HCT116 (cell line): ENCODE measurements around the gene BAD.

Experiments used
- CEBPB ChIP-seq: IDR thresholded peaks from 2 replicates; pipeline ENCODE4 v1.6.1; 2012; ENCODE audit warnings: low read depth
- CTCF ChIP-seq, 3 experiments: fragments of 200-600 bp in 1 of 3; sonication (generic) in 1 of 3; IDR thresholded peaks in 2 of 3; conservative IDR thresholded peaks in 1 of 3; 2 replicates each; pipeline ENCODE4 v1.5.1; 2012 to 2017; ENCODE audit warnings: low read depth in 2 of 3, low read length in 2 of 3, antibody characterized with exemption in 1 of 3, borderline replicate concordance in 1 of 3, control low read depth in 1 of 3, mild to moderate bottlenecking in 1 of 3, mixed read lengths in 1 of 3, mixed run types in 1 of 3, moderate library complexity in 1 of 3; ENCODE audit not compliant: insufficient read depth in 1 of 3
- EGR1 ChIP-seq: IDR thresholded peaks from 2 replicates; pipeline ENCODE4 v1.6.1; 2012; ENCODE audit warnings: low read depth
- ELF1 ChIP-seq: IDR thresholded peaks from 2 replicates; pipeline ENCODE4 v1.6.1; 2012; ENCODE audit warnings: low read depth, borderline replicate concordance
- EZH2phosphoT487 ChIP-seq: fragments of 200-600 bp; IDR thresholded peaks from 2 replicates; pipeline ENCODE4 v1.6.1; 2018; ENCODE audit warnings: antibody characterized with exemption, borderline replicate concordance
- POLR2A ChIP-seq: IDR thresholded peaks from 2 replicates; pipeline ENCODE4 v1.7.0; 2011; ENCODE audit warnings: borderline replicate concordance; ENCODE audit not compliant: insufficient read depth, insufficient read length; ENCODE audit errors: extremely low read depth
- POLR2AphosphoS5 ChIP-seq: IDR thresholded peaks from 2 replicates; pipeline ENCODE4 v1.6.1; 2011; ENCODE audit warnings: mild to moderate bottlenecking, low read depth, low read length, moderate library complexity
- RAD21 ChIP-seq: IDR thresholded peaks from 2 replicates; pipeline ENCODE4 v1.6.1; 2012; ENCODE audit warnings: low read depth, mild to moderate bottlenecking
- YY1 ChIP-seq: IDR thresholded peaks from 2 replicates; pipeline ENCODE4 v1.6.1; 2011; ENCODE audit warnings: low read length, low read depth, moderate library complexity, mild to moderate bottlenecking; ENCODE audit not compliant: insufficient replicate concordance; ENCODE audit errors: extremely low read depth
- TF ChIP-seq, protein P1 (sequence below): IDR thresholded peaks from 2 replicates; pipeline ENCODE4 v1.6.1; 2012

DNA sequence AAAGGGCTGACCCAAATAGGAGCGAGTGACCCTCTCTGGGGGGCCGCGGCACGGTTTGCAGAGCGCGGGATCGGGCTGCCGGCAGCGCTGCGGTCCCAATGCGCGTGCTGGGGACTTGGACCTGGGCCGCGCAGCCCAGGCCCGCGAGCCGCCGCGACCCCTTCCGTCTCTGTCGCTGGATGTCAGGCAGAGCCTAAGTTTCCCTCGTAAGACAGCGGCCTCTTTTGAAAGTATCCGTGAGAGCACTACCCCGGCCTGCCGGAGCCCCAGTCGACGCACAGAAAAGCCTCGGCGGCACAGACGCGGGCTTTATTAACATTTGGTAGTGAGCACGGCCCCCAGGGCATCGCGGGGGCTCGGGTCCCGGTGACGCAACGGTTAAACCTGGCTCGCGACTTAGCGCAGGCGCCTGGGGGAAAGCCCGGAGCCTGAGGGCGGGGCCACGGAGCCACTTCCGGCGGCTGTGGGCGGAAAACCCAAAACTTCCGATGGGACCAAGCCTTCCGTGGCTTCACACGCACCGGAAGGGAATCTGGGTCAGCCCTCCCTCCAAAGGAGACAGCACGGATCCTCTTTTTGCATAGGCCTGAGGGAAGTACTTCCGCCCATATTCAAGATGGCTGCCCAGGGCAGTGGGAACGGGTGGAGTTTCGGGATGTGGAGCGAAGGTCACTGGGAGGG lies 14.8 kb downstream of the BAD start:
- TF ChIP-seq CTCF (IDR thresholded peaks at IDR 0.05 in 2 of 3, conservative IDR thresholded peaks at IDR 0.05 in 1 of 3; ENCODE audit: borderline replicate concordance in 1 of 3, insufficient read depth in 1 of 3, low read depth in 2 of 3, low read length in 2 of 3) (no peak), POLR2A (peak; percentile 14), POLR2AphosphoS5 (peak; percentile 87), RAD21 (no peak), EZH2phosphoT487 (no peak), CEBPB (no peak), YY1 (peak; percentile 99), ELF1 (no peak), EGR1 (no peak)
- TF ChIP-seq, protein P1, sequence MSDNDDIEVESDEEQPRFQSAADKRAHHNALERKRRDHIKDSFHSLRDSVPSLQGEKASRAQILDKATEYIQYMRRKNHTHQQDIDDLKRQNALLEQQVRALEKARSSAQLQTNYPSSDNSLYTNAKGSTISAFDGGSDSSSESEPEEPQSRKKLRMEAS: no peak
